ENCODE data around the gene SPSB1.

SPSB1 gene

DNA sequence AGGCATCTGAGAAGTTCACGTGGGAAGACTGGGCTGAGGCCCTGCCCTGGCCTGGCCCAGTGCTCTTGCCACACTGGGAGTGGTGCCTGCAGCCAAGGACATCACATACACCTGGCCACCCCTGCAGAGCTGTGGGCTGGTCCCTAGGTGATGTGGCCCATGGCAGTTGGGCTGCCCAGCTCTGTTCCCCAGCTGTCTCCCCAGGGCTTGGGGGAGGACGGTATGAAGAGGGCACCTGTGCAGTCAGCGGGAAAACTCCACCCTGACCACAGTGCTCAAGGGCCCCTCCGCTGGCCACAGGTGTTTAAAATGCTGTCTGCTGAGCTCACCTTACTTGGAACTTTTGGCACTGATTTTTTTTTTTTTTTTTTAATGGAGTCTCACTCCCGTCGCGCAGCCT is 126.2 kb downstream of the SPSB1 start:
- Mint-ChIP-seq H3K9me3 (no peaks in the 10 kb centered on the region), H3K4me3 (no peak overlapping the region), H3K27ac (no peak overlapping the region), H3K36me3 (ENCODE audit: low read depth) (no peaks in the 10 kb centered on the region), H3K27me3 (ENCODE audit: low read depth) (peaks cover 45% of the 10 kb centered on the region), H3K4me1 (ENCODE audit: low read depth) (peaks cover 32% of the 10 kb centered on the region)
- DNase-seq (ENCODE audit: low spot score): no peak

Data from T-helper 2 cell treated with Interferon-gamma antibody and Interleukin-4, amounts not matched to agents 5 μg/mL and 100 μg/mL, for 36 hours (primary cell).